Fibroblast of the conjunctiva (primary cell): ENCODE data around the gene LRRC26.

Experiments
- DNase-seq: peaks from one replicate; pipeline ENCODE4 v3.0.0-alpha.2; 2010; ENCODE audit warnings: low read depth

LRRC26 gene

GRCh38 chr9:137169896-137170358, at the start of gene LRRC26:
Gene LRRC26, minus strand, starts transcription at chr9:137170051. Its CDS starts 108 bp downstream, at chr9:137169943.
- DNase-seq = no peak

GRCh38 chr9:137218754-137219271, 49.0 kb upstream of the LRRC26 start:
- no peak for DNase-seq

GRCh38 chr9:137218212-137218753, 48.4 kb upstream of the LRRC26 start:
- DNase-seq = no peak

GRCh38 chr9:137217276-137218211, 47.7 kb upstream of the LRRC26 start:
- no peak for DNase-seq

- DNase-seq = no peak
Observed at GRCh38 chr9:137216188-137216965, 46.5 kb upstream of the LRRC26 start.

DNA sequence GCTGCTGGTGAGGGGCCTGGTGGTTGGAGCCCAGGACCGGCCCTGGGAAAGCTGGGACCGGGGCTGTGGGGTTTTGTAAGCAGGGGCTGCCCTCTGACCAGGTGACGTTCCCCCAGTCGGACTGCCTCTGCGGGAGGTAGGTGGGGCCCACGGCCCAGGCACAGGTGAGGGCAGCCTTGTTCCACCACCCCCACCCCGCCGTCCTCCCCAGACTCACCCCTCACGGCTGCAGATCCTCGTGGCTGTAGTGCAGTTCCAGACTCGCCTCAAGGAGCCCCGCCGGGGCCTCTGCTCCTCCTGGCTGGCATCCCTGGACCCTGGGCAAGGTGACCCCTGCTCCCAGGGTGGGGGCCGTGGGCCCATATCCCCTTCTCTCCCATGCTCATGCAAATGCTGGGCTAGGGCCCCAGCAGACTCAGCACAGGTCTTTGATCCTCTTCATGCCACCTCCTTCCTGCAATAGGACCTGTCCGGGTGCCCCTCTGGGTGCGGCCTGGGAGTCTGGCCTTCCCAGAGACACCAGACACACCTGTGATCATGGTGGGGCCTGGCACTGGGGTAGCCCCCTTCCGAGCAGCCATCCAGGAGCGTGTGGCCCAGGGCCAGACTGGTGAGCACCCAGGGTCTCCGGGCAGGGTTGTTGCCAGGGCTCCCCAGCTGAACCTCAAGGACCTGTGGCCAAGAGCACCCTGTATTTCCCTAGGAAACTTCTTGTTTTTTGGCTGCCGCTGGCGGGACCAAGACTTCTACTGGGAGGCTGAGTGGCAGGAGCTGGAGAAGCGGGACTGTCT, 45.5 kb upstream of the LRRC26 start:
- no peak for DNase-seq

- DNase-seq = no peak
Observed at GRCh38 chr9:137214620-137215019, 44.8 kb upstream of the LRRC26 start.

- DNase-seq = no peak
Observed at GRCh38 chr9:137213160-137214060, 43.6 kb upstream of the LRRC26 start.

GRCh38 chr9:137212520-137212919, 42.7 kb upstream of the LRRC26 start:
- DNase-seq = no peak

DNA sequence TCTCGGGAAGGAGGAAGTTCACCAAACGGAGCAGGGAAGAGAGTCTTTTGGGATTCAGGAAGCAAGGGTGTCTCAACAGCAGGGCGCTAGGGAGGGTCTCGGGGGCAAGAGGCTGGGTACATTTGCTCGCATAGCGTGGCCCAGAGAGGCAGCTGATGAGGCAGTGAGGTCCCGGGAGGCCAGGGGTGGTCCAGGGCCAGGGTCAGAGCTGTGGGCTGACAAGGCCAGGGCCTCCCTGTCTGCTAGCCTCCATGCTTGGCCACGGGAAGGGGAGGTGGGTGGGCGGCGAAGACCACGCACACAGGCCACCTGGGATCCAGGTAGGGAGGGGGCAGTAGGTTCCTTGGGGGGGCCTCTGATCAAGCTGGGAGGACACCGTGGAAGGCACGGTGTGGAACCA, 41.7 kb upstream of the LRRC26 start:
- DNase-seq = no peak

DNA sequence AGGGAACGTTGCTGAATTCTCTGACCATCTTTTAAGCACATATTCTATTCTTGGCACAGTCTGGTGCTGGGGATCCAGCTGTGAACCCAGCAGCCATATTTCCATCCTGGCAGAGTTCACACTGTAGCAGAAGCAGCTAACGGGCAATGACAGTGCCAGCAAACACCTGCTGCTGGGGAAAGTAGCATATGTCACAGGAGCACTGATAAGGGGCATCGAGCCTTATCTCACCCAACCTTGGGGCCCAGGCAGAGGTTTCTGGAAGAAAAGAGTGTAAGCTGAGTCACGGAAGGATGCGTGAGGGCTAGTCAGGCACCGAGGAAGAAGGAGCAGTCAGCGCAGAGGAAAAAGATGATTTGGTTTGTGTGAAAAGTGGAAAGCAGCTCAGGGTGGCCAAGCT, 36.8 kb upstream of the LRRC26 start:
- DNase-seq = no peak

DNA sequence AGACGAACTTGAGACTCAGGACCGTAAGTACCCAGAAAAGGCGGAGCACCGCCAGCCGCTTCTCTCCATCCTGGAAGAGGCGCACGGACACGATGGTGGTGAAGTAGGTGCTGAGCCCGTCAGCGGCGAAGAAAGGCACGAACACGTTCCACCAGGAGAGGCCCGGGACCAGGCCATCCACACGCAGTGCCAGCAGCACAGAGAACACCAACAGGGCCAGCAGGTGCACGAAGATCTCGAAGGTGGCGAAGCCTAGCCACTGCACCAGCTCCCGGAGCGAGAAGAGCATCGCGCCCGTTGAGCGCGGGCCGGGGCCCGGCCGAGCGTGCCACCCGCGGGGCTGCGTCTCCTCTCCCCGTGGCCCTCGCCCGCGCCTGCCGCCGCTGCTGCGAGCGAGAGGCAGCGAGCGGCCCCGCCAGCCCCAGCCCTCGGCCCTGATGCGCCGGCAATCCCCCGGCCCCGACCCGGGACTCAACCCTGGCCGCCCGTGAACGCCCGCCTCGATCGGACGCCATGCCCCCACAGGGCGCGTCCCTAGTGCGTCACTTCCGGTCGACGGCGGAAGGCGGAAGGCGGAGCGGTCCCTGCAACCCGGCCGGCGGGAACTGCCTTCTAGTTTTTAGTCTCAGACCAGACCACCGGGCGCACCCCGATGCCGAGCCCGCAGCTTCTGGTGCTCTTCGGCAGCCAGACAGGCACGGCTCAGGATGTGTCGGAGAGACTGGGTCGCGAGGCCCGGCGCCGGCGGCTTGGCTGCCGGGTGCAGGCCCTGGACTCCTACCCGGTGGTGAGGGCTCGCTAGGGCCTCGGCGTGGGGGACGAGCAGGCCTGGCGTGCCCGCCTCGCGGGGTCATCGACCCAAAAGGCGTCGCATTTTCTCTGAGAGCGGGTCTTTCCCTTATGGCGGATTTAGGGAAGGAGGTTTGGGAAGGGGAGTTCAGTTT, 35.5 kb upstream of the LRRC26 start, which contains the start of the genes NDOR1 and TMEM203:
TSS of gene NDOR1 (plus strand) at position 575 of the 944 bp plus-strand sequence. CDS start at position 653, 78 bp downstream.
TSS of gene TMEM203 (minus strand) at position 523 of the 944 bp plus-strand sequence. CDS start at position 289, 234 bp downstream.
- peak; percentile 28 for DNase-seq

DNA sequence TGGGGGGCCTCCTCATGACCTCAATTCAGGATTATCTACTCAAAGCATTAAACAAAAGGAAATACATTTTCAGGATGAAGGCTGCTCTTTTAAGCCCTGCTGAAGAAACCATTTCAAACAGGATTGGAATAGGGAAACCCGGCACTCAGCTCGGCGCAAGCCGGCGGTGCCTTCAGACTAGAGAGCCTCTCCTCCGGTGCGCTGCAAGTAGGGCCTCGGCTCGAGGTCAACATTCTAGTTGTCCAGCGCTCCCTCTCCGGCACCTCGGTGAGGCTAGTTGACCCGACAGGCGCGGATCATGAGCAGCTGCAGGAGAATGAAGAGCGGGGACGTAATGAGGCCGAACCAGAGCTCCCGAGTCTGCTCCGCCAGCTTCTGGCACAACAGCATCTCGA, 34.9 kb upstream of the LRRC26 start:
- DNase-seq = no peak

- DNase-seq = no peak
Observed at GRCh38 chr9:137202966-137203365, 33.1 kb upstream of the LRRC26 start.

DNA sequence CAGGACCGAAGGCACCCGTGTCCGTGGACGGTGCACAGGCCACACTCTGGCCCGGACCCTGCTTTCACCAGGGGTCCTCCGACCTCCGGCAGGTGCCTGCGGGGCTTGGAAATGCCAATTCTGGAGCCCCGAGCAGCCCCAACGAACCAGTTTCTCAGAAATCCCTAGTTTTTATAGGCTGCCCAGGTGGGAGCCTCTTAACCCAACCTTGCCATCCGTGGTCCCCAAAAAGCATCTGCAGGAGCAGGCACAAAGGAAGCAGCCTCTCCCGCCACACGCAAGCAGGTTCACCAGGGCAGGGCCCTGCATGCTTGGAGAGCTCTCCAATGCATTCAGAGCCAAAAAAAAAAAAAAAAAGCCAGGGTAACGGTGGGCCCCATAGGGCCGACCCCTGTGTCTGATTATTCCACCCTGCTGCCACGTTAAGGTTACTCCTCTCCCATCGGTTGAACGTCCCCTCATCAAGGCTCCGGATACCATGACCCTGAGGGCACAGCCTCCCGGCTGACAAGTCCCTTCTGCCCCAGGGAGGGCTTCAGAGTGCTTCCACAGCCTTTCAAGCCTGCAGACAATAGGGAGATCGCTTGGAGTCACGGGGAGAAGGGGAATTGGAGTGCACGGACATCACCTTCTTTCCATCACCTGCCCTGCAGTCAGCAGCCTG, 31.5 kb upstream of the LRRC26 start:
- DNase-seq = no peak

GRCh38 chr9:137200311-137201204, 30.7 kb upstream of the LRRC26 start, which contains the start of gene TPRN:
Gene TPRN, minus strand, starts transcription at chr9:137200741. Its CDS starts 30 bp downstream, at chr9:137200711.
- DNase-seq = peak; percentile 99

GRCh38 chr9:137199411-137200121, 29.7 kb upstream of the LRRC26 start:
- DNase-seq = no peak
